Dermis blood vessel endothelial cell (primary cell): ENCODE data around the gene S100A4. TPM values are rescaled to one million over a fixed set of nuclear protein-coding genes. Genes with fewer than 3 reads are reported as not detected.
"Not testable (repeated sequence)": the region's sequence is repeated elsewhere in the genome, so short reads cannot be mapped to it uniquely, and the experiment has no call there.

Experiments used
- DNase-seq: peaks from one replicate; pipeline ENCODE4 v3.0.0; 2010
- total RNA-seq: library from RNA; depleted of rRNA; stranded (reverse); fragments of >200 nt; gene quantifications from 2 replicates; pipeline ENCODE4 v1.2.3, GENCODE V29; 2014

S100A4 gene
- total RNA-seq, 1 donor from 2014 or later: 22.6 TPM

DNA sequence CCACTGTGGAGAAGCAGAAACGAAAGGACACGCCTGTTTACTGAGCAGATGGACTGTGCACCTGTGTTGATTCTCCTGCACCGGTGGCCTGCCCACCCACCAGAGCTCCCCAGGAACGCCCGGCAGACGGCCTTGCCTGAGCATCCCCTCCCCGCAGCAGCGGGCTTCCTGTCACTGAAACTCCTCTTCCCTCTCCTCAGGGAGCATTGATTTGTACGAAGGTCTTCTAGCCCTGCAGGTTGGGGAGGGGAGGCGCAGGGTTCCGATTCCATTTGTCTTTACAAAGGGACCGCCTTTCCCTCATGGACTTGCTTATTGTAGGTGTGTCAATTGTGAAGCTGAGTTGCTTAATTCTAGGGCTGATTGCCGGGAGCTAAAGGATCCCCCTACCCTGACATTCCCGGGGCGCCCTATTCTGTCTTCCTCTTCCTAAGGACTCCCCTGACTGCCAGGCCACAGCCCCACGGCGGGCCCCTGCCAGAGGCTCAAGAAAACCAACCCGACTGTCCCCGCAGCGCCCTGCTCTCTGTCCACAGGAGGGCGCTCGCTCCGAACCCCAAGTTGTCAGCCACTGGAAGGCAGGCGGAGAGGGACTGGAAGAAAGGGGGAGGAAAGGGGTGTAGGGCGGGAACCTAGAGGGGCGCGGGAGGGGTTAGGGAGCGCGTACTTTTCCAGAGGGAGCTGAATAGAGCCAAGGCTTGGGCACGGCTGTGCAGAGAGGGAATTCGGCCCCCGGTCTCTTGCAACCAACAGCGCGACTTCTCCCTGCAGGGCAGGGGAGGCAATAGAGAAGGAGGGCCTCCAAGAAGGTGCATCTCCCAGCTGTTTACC is 12.6 kb downstream of the S100A4 start:
- DNase-seq: peak; percentile 92

DNA sequence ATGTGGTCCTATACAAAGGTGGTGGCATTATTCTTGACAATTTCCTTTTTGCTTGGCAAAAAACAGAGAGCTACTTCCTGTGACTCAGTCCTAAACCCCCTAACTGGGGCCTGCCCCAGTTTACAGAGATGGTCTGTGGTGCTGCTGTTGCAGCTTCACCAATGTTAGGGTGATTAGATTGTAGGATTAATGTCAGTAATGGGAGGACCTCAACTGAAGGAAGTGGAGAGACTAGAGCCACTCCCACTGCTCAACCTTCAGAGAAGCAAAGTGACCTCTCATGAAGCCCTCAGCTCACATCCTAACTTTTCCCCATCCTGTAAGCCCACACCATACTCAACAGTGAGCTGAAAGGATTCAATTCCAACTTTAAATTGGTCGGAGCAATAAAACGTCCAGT is 13.4 kb downstream of the S100A4 start:
- peak; percentile 32 for DNase-seq

DNA sequence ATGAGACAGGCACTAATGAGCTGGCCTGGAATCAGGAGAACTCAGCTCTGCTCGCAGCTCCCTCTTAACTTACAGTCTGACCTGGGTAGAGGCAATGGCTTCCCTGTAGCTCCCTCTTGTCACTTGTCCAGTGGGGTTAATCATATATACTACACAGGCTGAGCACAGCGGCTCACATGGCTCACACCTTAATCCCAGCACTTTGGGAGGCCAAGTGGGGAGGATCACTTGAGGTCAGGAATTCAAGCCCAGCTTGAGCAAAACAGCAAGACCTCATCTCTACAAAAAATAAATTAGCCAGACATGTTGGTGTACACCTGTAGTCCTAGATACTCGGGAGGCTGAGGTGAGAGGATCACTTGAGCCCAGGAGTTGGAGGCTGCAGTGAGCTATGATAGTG is 14.0 kb downstream of the S100A4 start:
- DNase-seq: no peak

DNA sequence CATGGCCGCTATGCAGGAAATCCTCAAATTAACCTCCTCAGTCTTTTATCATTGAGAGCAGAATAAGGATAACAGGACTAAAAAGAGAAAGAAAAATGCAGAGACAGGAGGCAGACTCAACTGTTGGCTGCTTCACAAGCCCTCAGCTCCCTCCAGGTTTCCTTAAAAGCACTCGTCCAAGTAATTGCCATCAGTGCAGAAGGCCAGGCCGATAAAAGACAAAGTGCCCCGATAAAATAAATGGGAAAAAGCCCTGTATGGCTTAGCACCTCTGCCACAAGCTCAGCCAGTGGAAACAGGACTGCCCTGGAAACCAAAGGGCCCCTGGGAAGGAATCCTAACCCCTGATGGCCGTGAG is 17.9 kb downstream of the S100A4 start:
- DNase-seq: no peak

DNA sequence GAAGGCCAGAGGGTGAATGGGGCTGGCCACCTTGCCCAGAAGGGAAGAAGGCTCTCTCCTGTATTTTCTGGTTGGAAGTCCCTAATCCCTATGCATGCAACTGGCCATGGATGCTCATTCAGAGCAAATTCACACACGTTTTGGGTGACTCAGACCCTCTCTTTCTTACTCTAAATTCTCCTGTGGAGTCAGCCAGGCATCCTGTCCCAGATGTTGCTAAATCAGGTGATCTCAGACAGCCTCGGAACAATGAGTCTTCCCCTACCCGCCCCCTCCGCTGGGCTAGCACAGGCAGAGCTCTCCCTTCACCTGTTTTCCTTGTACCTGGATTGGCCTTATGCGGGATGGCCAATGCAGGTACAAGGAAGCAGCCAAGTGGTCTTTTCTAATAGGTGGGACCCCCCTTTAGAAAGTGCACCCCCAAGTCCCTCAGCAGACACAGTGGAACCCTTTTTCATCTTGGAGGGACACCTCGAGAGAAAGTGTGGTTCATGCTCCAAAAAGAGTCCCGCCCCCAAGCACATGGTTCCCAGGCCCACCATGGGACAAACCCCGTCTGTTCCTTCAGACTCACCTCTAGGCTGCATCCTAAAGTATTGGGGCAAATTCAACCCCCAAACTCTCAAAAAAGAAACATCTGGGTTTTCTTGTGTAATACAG is 18.5 kb downstream of the S100A4 start:
- DNase-seq: no peak

DNA sequence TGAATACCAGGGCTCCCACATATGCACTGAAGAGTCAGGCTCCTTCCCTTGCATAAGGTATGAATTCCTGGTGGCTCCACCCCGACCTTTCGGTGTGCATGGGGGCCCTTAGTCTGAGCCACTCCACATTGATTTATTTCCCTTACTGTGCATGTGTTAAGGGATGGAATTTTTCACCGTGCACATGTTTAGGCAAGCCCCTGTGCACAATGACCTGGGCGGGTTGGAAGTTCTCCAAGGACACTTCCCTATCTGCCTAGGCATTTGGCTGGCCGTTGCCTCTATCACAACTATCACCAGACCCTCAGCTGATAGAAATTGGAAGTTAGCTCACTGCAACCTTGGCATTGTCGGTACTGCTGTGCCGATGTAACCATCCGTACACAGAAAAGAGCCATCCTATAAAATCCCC is 19.5 kb downstream of the S100A4 start:
- DNase-seq: peak; percentile 28

DNA sequence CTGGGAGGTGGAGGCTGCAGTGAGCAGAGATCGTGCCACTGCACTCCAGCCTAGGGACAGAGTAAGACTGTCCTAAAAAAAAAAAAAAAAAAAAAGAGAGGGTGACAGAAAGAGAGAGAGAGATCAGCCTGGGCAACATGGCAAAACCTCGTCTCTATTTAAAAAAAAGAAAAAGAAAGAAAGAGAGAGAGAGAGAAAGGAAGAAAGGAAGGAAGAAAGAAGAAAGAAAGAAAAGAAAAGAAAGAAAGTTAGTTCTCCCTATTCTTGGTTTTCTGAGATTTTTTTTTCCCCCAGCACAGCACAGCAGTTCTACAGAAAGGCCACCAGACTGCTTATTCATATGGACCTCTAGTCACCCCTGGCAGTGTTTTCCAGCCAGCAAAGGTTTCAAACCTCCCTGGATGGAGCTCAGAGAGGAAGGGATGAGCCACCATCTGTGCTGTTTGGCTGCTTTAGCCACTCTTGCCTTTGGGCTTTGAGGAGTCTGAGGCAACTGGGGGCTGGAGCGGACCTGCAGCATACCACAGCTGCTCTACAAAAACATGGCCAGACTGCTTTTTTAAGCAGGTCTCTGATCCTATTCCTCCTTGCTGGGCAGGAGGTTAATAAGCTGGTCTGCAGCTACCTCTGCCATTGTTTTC is 20.4 kb downstream of the S100A4 start:
- DNase-seq: no peak

DNA sequence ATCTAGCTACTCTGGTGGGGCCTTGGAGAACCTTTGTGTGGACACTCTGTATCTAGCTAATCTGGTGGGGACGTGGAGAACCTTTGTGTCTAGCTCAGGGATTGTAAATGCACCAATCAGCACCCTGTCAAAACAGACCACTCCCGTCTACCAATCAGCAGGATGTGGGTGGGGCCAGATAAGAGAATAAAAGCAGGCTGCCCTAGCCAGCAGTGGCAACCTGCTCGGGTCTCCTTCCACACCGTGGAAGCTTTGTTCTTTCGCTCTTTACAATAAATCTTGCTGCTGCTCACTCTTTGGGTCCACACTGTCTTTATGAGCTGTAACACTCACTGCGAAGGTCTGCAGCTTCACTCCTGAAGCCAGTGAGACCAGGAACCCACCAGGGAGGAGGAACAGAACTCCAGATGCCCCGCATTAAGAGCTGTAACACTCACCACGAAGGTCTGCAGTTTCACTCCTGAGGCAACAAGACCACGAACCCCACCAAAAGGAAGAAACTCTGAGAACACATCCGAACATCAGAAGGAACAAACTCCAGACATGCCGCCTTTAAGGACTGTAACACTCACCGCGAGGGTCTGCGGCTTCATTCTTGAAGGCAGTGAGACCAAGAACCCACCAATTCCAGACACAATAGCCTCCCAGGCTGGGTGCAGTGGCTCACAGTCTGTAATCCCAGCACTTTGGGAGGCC is 23.1 kb downstream of the S100A4 start:
- DNase-seq: not testable (repeated sequence)

DNA sequence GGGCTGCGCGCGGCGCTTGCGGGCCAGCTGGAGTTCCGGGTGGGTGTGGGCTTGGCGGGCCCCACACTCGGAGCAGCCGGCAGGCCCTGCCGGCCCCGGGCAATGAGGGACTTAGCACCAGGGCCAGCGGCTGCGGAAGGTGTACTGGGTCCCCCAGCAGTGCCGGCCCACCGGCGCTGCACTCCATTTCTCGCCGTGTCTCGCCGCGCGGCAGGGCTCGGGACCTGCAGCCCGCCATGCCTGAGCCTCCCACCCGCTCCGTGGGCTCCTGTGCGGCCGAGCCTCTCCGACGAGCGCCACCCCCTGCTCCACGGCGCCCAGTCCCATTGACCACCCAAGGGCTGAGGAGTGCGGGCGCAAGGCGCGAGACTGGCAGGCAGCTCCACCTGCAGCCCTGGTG is 23.8 kb downstream of the S100A4 start:
- not testable (repeated sequence) for DNase-seq

DNA sequence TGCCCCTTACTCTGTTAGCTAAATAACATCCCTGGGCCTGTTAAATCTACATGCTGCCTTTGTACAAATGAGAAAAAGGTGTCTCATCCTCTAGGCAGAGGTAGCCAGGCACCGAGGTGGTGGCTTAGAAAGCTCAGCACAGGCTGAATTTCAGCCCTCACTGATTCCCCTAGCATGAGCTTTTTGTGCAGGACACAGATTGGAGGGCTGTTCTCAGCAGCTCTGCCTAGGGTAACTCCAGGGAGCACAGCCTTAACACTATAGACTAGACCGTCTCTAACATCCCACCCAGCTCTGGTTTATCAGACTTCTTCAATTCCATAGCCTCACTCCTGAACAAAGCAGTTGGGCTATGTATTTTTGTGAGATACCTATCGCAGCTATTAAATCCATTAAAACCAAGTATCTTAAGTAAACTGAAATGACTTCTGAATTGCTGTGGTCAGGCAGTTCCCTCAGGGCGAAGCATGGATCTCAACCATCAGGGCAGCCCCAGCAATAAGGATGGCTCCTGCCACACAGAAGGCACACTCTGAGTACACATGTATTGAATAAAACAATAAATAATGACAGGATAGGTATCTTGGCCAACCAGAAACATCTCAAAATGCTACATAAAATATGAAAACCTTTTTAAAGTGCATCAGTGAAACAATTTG is 24.7 kb downstream of the S100A4 start:
- no peak for DNase-seq

DNA sequence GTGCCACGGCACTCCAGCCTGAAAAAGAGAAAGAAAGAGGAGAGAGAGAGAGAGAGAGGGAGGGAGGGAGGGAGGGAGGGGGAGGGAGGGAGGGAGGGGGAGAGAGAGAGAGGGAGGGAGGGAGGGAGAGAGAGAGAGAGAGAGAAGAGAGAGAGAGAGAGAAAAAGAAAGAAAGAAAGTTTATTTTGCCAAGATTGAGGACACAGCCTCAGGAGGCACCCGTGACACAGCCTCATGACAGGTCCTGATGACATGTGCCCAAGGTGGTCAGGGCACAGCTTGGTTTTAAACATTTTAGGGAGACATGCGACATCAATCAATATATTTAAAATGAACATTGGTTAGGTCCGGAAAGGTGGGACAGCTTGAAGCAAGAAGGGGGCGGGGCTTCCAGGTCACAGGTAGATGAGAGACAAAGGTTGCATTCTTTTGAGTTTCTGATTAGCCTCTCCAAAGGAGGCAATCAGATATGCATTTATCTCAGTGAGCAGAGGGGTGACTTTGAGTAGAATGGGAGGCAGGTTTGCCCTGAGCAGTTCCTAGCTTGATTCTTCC is 25.4 kb downstream of the S100A4 start:
- DNase-seq: not testable (repeated sequence)

DNA sequence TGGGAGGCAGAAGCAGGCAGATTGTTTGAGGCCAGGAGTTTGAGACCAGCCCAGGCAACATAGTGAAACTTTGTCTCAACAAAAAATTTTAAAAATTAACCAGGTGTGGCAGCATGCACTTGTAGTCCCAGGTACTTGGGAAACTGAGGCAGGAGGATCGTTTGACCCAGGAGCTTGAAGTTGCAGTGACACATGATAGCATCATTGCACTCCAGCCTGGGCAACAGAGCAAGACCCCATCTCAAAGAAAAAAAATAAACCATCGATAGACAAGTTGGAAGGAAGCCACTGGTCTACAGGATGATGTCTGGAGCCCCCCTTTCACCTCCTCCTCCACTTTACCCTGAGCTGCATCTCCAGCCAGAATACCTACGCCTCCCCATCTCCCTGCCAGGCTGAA is 26.4 kb downstream of the S100A4 start:
- DNase-seq: no peak

DNA sequence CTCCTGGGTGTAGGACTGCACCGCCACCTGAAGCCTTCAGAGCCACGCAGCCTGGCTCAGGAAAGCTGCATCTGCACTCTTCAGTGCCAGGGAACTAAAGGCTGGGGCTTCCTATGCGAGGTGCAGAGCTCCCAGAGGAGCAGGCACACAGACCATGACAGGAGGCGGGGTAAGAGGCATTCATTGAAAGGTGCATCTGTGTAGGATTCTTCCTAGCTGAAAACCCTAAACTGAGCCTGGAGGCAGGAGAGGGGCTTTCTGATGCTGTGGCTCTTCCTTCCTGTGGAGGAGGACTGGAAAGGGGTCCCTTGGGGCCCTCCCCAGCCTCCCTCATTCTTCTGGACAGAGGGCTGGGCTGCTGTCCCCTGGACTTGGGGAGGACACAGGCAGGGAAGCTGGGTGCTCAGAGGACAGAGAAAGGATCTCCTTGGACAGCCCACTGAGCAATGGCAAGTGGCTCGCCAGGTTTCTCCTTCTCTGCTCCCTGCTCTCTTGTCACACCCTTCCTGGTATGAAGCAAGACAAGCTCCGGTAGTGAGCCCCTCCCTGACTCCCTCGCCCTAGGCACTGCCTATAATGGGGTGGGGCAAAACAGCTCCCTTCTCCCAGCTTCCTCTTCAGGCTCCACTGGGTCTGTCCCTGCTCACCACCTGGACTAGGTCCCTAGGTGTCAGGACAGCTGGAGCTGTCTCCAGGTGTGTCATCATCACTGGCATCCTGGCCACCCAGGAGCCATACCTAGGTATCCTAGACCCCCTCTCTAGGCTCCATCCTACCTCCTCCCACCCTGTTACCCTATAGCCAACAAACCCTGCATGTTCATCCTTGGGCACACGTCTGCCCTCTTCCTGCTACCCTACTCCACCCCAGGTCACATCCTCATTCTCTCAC is 29.9 kb downstream of the S100A4 start:
- no peak for DNase-seq

DNA sequence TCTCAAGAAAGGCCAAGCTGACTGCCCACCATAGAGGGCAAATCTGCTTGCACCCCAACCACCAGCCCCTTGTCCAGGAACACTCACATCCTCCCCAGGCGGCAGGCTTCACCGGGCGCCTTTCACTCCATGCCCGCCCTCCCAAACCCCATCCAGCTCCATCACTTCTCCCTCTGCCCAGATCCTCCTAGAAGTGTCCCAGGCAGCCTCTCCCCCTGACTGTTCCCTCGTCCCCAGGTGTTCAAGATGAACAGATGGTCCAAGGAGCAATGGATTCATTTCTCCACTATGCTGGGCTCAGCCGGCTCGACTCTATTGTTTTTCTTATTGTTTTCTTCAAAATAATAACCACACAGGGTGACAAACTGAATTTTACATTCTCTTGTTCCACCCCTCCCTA is 31.9 kb downstream of the S100A4 start:
- DNase-seq: no peak

DNA sequence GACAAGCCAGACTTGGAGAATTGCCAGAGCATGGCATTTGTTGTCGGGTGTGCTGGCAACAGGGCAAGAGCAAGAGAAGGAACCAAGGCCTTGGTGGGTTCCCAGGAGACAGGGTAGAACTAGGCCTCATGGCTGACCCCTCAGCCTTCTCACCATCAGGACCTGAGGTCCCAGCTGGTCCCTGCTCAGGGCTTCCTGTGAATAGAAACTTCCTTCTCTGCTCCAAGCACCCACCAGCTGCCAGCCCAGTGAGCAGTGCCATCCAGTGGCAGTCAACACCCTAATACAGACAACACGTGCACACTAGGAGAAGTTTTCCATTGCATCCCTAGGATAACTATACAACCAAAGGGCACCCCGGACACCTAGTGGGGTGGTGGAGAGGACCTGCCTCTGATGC is 32.6 kb downstream of the S100A4 start:
- no peak for DNase-seq

DNA sequence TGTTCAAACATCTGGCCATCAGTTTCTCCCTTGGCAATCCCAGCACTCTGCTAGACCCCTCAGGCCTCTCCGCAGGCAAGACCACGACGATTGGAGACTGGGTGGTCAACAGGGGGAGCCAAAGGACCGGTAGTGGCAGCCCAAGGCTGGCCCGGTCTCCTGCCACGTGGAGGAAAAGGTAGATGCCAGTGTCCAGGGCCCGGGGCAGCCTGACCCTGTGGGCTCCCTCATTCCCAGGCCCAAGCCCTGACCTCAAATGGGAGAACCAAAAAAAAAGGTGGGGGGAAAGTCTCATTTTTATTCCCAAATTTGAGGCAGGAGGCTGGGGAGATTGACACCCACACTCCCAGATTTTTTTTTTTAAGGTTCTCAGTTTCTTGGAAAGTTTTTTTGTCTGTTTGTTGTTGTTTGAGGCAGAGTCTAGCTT is 34.6 kb downstream of the S100A4 start:
- peak; percentile 89 for DNase-seq

DNA sequence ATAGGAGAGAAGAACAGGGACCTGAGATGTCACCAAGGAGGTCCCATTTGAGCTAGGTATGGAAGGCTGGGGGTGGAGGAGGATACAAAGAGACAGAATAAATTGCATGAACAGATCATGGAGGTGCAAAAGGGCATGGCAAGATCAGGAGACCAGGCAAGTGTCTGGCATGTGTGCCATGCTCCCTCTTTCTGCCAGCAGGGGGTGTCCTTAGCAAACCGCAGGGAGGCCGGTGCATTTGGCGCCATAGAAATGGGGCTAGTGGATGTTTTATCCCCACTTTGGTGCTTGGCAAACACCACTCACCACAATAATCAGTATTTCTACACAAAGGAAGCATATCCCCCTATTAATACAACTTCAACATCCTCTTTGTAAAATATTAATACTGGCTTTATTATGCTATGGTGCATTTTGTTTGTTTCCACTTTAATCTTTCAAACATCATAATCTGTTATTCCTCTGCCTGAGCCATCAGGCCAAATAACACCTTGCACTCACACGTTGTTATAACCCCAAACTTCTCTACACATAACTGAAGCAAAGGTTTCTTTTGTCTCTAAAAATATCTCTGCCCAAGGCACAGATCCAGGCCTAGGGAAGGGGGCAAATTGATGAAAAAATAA is 35.8 kb downstream of the S100A4 start:
- peak; percentile 70 for DNase-seq

DNA sequence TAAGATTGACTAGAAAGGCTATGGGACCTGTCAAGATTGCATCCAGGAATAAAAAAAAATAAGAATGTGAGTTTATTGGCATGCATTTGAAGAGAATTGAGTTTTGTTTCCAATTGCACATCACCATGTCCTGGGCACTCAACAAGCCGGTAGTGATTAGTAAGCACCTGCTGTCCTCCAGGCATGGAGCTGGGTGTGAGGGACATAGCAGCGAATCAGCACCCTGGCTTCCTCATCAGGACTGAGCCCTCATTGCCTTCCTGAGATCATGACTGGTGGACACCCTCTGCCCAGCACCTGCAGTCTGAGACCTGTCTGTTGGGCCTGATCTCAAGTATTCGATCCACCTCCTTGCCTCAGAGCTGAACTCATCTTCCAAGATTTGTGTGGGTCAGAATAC is 36.6 kb downstream of the S100A4 start:
- DNase-seq: no peak

DNA sequence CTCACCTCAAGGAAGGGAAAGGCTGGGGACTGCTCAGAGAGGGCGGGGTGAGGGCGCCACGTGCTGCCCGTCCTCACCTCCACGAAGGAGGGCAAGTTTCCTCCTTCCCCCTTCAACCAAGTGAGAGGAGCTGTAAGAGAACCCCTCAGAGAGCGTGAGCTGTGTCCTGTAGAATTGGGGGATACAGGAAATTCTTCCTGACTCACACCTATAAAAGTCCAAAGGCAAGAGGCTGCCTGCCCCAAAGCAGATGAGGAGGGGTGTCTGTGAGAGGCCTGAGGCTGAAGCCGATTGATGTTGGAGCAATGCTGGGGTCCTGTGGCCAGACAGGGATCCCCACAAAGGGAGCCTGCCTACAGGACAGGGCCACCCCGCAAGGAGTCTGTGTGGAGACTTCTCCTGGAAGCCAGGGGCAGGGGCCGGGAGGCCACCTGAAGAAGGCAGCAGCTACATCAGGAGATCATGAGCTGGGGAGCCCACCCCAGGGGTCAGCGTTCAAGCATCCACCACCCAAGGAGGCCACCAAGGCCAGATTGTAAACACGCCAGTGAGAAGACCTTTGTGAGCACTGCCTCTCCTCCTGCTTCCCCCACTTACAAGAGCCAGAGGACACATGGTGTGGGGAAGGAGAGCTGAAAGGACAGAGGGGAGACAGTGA is 37.6 kb downstream of the S100A4 start:
- no peak for DNase-seq

DNA sequence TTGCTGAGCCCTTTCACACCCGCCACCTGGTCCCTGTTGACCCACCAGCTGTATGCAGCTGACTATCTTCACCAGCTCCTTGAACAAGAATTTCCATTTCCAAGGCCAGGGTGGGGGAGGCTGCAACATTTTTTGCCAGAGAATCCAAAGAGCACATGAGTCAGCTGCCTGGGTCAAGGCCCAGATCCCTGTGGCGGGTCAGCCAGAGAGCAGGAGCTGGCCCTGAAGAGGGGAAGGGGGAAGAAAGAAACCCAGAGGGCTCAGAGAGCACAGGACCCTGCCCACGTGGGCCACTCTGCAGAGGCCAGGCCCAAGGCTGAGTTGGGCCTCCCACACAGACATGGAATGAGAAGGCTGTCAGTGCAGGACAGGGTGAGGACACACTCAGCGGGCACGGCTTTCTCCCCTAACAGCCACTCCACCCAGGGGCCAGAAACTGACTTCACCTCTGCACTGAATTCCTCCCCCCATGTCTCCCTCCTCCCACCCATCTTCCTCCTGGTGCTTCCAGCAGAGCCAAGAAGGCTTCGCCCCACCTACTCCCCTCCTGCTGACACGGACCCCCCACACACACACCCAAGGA is 38.7 kb downstream of the S100A4 start:
- no peak for DNase-seq
